H1 (cell line): ENCODE measurements around the gene UXT. TPM values are rescaled to one million over a fixed set of nuclear protein-coding genes. Genes with fewer than 3 reads are reported as not detected.

Source experiments
- CTCF ChIA-PET: fragments of 300-600 bp; sonication (Branson Sonifier 250); formaldehyde crosslinking; loops from one replicate; lab custom pipeline; 2021; ENCODE audit not compliant: partially characterized antibody; lab: Charles Lee
- POLR2A ChIA-PET: fragments of 300-600 bp; sonication (Branson Sonifier 250); formaldehyde crosslinking; loops from one replicate; lab custom pipeline; 2021; ENCODE audit warnings: inconsistent platforms; ENCODE audit not compliant: partially characterized antibody; lab: Charles Lee
- DNase-seq, 2 experiments: peaks; one replicate each; pipeline versions ENCODE4 v3.0.0 to v3.0.0-alpha.2; 2010 to 2022; ENCODE audit warnings: low spot score in 2 of 2, low read depth in 1 of 2, mixed read lengths in 1 of 2
- FAIRE-seq: peaks from 2 replicates; lab custom pipeline; 2011; peaks lifted over from hg19 to GRCh38; lab: Jason Lieb, UNC
- H2AFZ ChIP-seq: 2 replicates; pipeline ENCODE4 v1.8.1; 2012; ENCODE audit warnings: low read length, inconsistent platforms
- H2AK5ac ChIP-seq: 2 replicates; pipeline ENCODE4 v1.6.1; 2013; ENCODE audit warnings: low read depth, low read length
- H2BK120ac ChIP-seq: replicated peaks from 2 replicates; pipeline ENCODE3; 2013; ENCODE audit warnings: low read depth, low read length, inconsistent platforms
- H2BK12ac ChIP-seq: 2 replicates; pipeline ENCODE4 v1.6.1; 2013; ENCODE audit warnings: low read depth, low read length
- H2BK15ac ChIP-seq: 2 replicates; pipeline ENCODE4 v1.6.1; 2013; ENCODE audit warnings: low read length
- H2BK20ac ChIP-seq: 2 replicates; pipeline ENCODE4 v1.6.1; 2013; ENCODE audit warnings: low read length
- H2BK5ac ChIP-seq: 2 replicates; pipeline ENCODE4 v1.6.1; 2013; ENCODE audit warnings: low read depth, low read length
- H3K14ac ChIP-seq: 2 replicates; pipeline ENCODE4 v1.6.1; 2013; ENCODE audit warnings: inconsistent platforms; ENCODE audit not compliant: insufficient read length
- H3K18ac ChIP-seq: 2 replicates; pipeline ENCODE4 v1.6.1; 2013; ENCODE audit warnings: low read length; ENCODE audit errors: extremely low read depth
- H3K23ac ChIP-seq: 2 replicates; pipeline ENCODE4 v1.6.1; 2013; ENCODE audit warnings: inconsistent platforms; ENCODE audit not compliant: insufficient read length
- H3K23me2 ChIP-seq: 2 replicates; pipeline ENCODE4 v1.6.1; 2013; ENCODE audit warnings: low read depth, low read length
- H3K27ac ChIP-seq: 2 replicates; pipeline ENCODE4 v1.6.1; 2011; ENCODE audit warnings: low read depth, low read length, inconsistent platforms
- H3K27me3 ChIP-seq, 4 experiments: replicated peaks in 1 of 4; 1 replicate in 1 of 4; 2 replicates in 3 of 4; pipeline versions ENCODE4 v1.6.1 to v1.8.1; 2011 to 2013; ENCODE audit warnings: low read length in 3 of 4, mild to moderate bottlenecking in 3 of 4, inconsistent platforms in 2 of 4, mixed read lengths in 2 of 4, moderate library complexity in 1 of 4; ENCODE audit not compliant: control insufficient read depth in 3 of 4, insufficient read depth in 3 of 4; ENCODE audit errors: extremely low read depth in 1 of 4
- H3K36me3 ChIP-seq, 4 experiments: 2 replicates each; pipeline versions ENCODE4 v1.6.1 to v1.8.1; 2011 to 2013; ENCODE audit warnings: mild to moderate bottlenecking in 4 of 4, low read length in 3 of 4, moderate library complexity in 2 of 4, control low read depth in 1 of 4, inconsistent platforms in 1 of 4; ENCODE audit not compliant: insufficient read depth in 4 of 4, control insufficient read depth in 2 of 4
- H3K4ac ChIP-seq: replicated peaks from 2 replicates; pipeline ENCODE3; 2013; ENCODE audit warnings: low read length, low read depth, mixed read lengths, inconsistent platforms; ENCODE audit not compliant: insufficient read length
- H3K4me1 ChIP-seq, 4 experiments: replicated peaks in 1 of 4; 1 replicate in 1 of 4; 2 replicates in 3 of 4; pipeline versions ENCODE4 v1.6.1 to v1.8.1; 2011 to 2013; ENCODE audit warnings: low read length in 3 of 4, inconsistent platforms in 2 of 4, mixed read lengths in 1 of 4; ENCODE audit not compliant: insufficient read depth in 4 of 4, control insufficient read depth in 3 of 4
- H3K4me2 ChIP-seq, 2 experiments: 2 replicates each; pipeline versions ENCODE4 v1.6.1 to v1.8.1; 2011 to 2013; ENCODE audit warnings: low read depth in 2 of 2, low read length in 2 of 2, control low read depth in 1 of 2, inconsistent platforms in 1 of 2, mild to moderate bottlenecking in 1 of 2; ENCODE audit not compliant: insufficient read depth in 1 of 2
- H3K4me3 ChIP-seq, 4 experiments: fragments of 200-600, 300-600 bp in 1 of 4; sonication (generic), shearing (Covaris generic), sonication (Bioruptor Twin) in 1 of 4; 2 replicates each; pipeline versions ENCODE4 v1.5.1 to v1.8.1; 2011 to 2016; ENCODE audit warnings: low read length in 4 of 4, low read depth in 3 of 4, control low read depth in 2 of 4, inconsistent platforms in 2 of 4, mild to moderate bottlenecking in 2 of 4, mixed read lengths in 1 of 4, moderate library complexity in 1 of 4; ENCODE audit not compliant: insufficient read depth in 2 of 4; ENCODE audit errors: extremely low read depth in 1 of 4
- H3K56ac ChIP-seq: replicated peaks from 2 replicates; pipeline ENCODE3; 2013; ENCODE audit warnings: low read depth, mild to moderate bottlenecking, mixed read lengths, low read length, inconsistent platforms; ENCODE audit not compliant: insufficient read length
- H3K79me1 ChIP-seq: 2 replicates; pipeline ENCODE4 v1.6.1; 2013; ENCODE audit warnings: low read depth, low read length, control low read depth
- H3K79me2 ChIP-seq, 2 experiments: 2 replicates each; pipeline versions ENCODE4 v1.6.1 to v1.8.1; 2012 to 2013; ENCODE audit warnings: low read length in 2 of 2, mild to moderate bottlenecking in 2 of 2, inconsistent platforms in 1 of 2; ENCODE audit not compliant: insufficient read depth in 2 of 2, control insufficient read depth in 1 of 2
- H3K9ac ChIP-seq, 4 experiments: replicated peaks in 1 of 4; 1 replicate in 1 of 4; 2 replicates in 3 of 4; pipeline versions ENCODE4 v1.6.1 to v1.8.1; 2011 to 2013; ENCODE audit warnings: low read depth in 3 of 4, low read length in 3 of 4, control low read depth in 2 of 4, mild to moderate bottlenecking in 2 of 4, moderate library complexity in 2 of 4, inconsistent platforms in 1 of 4; ENCODE audit errors: extremely low read depth in 1 of 4
- H3K9me3 ChIP-seq, 2 experiments: 2 replicates each; pipeline versions ENCODE4 v1.6.1 to v1.8.1; 2012 to 2013; ENCODE audit warnings: mild to moderate bottlenecking in 2 of 2, moderate library complexity in 2 of 2, control low read depth in 1 of 2, inconsistent platforms in 1 of 2, low read depth in 1 of 2, low read length in 1 of 2, mixed read lengths in 1 of 2; ENCODE audit not compliant: insufficient read depth in 2 of 2
- H4K20me1 ChIP-seq, 2 experiments: replicated peaks in 1 of 2; 2 replicates each; pipeline versions ENCODE3 to v1.8.1; 2011 to 2013; ENCODE audit warnings: inconsistent platforms in 2 of 2, low read length in 2 of 2, mild to moderate bottlenecking in 1 of 2; ENCODE audit not compliant: insufficient read depth in 2 of 2, control insufficient read depth in 1 of 2
- H4K5ac ChIP-seq: 2 replicates; pipeline ENCODE4 v1.6.1; 2013; ENCODE audit warnings: low read length, low read depth, mixed read lengths, inconsistent platforms; ENCODE audit not compliant: insufficient read length
- H4K8ac ChIP-seq: 2 replicates; pipeline ENCODE4 v1.8.0; 2013; ENCODE audit warnings: mild to moderate bottlenecking, moderate library complexity, low read length, inconsistent platforms; ENCODE audit not compliant: insufficient read depth; ENCODE audit errors: extremely low read depth
- H4K91ac ChIP-seq: replicated peaks from 2 replicates; pipeline ENCODE3; 2013; ENCODE audit warnings: low read length, mixed read lengths, inconsistent platforms; ENCODE audit not compliant: insufficient read length
- CBX8 ChIP-seq: fragments of 300-800, 300-1000 bp; sonication (generic); IDR thresholded peaks from 2 replicates; pipeline ENCODE4 v1.7.1; 2016; ENCODE audit warnings: low read depth, low read length, borderline replicate concordance
- EP300 ChIP-seq, 2 experiments: IDR thresholded peaks; 1 replicate in 1 of 2; 2 replicates in 1 of 2; pipeline ENCODE4 v1.6.1; 2011 to 2012; ENCODE audit warnings: low read depth in 2 of 2, low read length in 2 of 2, mild to moderate bottlenecking in 2 of 2, borderline replicate concordance in 1 of 2, inconsistent platforms in 1 of 2, moderate library complexity in 1 of 2
- JUND ChIP-seq: IDR thresholded peaks from 2 replicates; pipeline ENCODE4 v1.6.1; 2011; ENCODE audit warnings: mild to moderate bottlenecking, improper control_type of control experiment, low read length
- NANOG ChIP-seq: IDR thresholded peaks from 2 replicates; pipeline ENCODE4 v1.6.1; 2011; ENCODE audit warnings: low read length, low read depth, mild to moderate bottlenecking, inconsistent platforms; ENCODE audit not compliant: insufficient read depth, poor library complexity, severe bottlenecking
- RNF2 ChIP-seq: fragments of 200-900, 300-1000 bp; sonication (generic); IDR thresholded peaks from 2 replicates; pipeline ENCODE4 v1.7.1; 2016; ENCODE audit warnings: borderline replicate concordance, low read depth, mild to moderate bottlenecking, antibody characterized with exemption, low read length; ENCODE audit not compliant: poor library complexity, severe bottlenecking; ENCODE audit errors: missing control alignments
- SIN3A ChIP-seq, 2 experiments: IDR thresholded peaks in 1 of 2; conservative IDR thresholded peaks in 1 of 2; 2 replicates each; pipeline ENCODE4 v1.6.1; 2011 to 2012; ENCODE audit warnings: low read length in 2 of 2, improper control_type of control experiment in 1 of 2, low read depth in 1 of 2, mild to moderate bottlenecking in 1 of 2
- polyA plus RNA-seq, 7 experiments: library from polyadenylated mRNA; depleted of rRNA in 3 of 7; stranded (reverse) in 5 of 7; unstranded in 2 of 7; fragments of >200 nt in 5 of 7; fragments of 200-250 nt in 2 of 7; gene quantifications; 1 replicate in 5 of 7; 2 replicates in 1 of 7; 4 replicates in 1 of 7; pipeline versions ENCODE4 v1.2.1 to v1.2.3, GENCODE V29; 2011 to 2013; ENCODE audit warnings: missing spikeins in 2 of 7, mixed read lengths in 2 of 7
- total RNA-seq: library from RNA; stranded (reverse); fragmentation: NEBNext Ultra II Directional; extraction: Animal tissue kit (Norgen Biotek cat#: 25700); gene quantifications from 2 replicates; pipeline ENCODE4 v1.2.1, GENCODE V29; 2021

UXT gene
- total and polyA plus RNA-seq, 2 of the 8 experiments (the other 6 are each of a cell fraction or from before 2014, with no cell fraction given), result 69.4 to 116 TPM

- H3K9ac ChIP-seq, result no peak overlapping the region
- H3K4ac ChIP-seq, result no peak overlapping the region
- ChIA-PET POLR2A (no interaction called here), CTCF (no interaction called here)
- no peak overlapping the region for H3K27ac ChIP-seq
- no peak overlapping the region for H4K8ac ChIP-seq
- no peaks in the 10 kb centered on the region for H3K9me3 ChIP-seq
- H3K23ac ChIP-seq, result no peak overlapping the region
- H2BK120ac ChIP-seq, result no peak overlapping the region
- no peak overlapping the region for H2AFZ ChIP-seq
- H3K56ac ChIP-seq, result no peak overlapping the region
- H4K20me1 ChIP-seq, result no peaks in the 10 kb centered on the region
- no peak overlapping the region for H3K4me3 ChIP-seq
- H2BK15ac ChIP-seq, result no peak overlapping the region
- H3K36me3 ChIP-seq, result no peaks in the 10 kb centered on the region; a peak in 1 of 8 replicates
- no peak overlapping the region for H2BK12ac ChIP-seq
- H3K27me3 ChIP-seq, result no peaks in the 10 kb centered on the region
- no peak overlapping the region for H3K4me2 ChIP-seq
- H4K5ac ChIP-seq, result no peak overlapping the region
- H3K23me2 ChIP-seq, result no peaks in the 10 kb centered on the region
- no peak overlapping the region for H3K14ac ChIP-seq
- H2BK5ac ChIP-seq, result no peak overlapping the region
- FAIRE-seq, result no peak
- no peak for DNase-seq
- no peak overlapping the region for H2BK20ac ChIP-seq
- no peaks in the 10 kb centered on the region for H3K79me1 ChIP-seq
- H2AK5ac ChIP-seq, result no peak overlapping the region
- H3K79me2 ChIP-seq, result no peaks in the 10 kb centered on the region
- H4K91ac ChIP-seq, result no peak overlapping the region
- H3K18ac ChIP-seq, result no peak overlapping the region
- H3K4me1 ChIP-seq, result peaks cover 0 to 8% (median 3%) of the 10 kb centered on the region in 4 experiments; a peak in 6 of 7 replicates
- TF ChIP-seq NANOG, result no peak
- no peak for TF ChIP-seq RNF2
- no peak for TF ChIP-seq SIN3A (conservative IDR thresholded peaks at IDR 0.05 in 1 of 2, IDR thresholded peaks at IDR 0.05 in 1 of 2; ENCODE audit: low read depth in 1 of 2, low read length in 2 of 2)
- no peak for TF ChIP-seq EP300 (IDR thresholded peaks at IDR 0.05; ENCODE audit: borderline replicate concordance in 1 of 2, low read depth in 2 of 2, low read length in 2 of 2)
- no peak for TF ChIP-seq JUND
- TF ChIP-seq CBX8, result no peak
Observed at GRCh38 chrX:47607091-47607490, 51.9 kb downstream of the UXT start.
